ENCODE results near the gene ABCA2. TPM values are rescaled to one million over a fixed set of nuclear protein-coding genes. Genes with fewer than 3 reads are reported as not detected.

Gene ABCA2
- total RNA-seq, 1 donor from 2014 or later: 102 TPM

DNA sequence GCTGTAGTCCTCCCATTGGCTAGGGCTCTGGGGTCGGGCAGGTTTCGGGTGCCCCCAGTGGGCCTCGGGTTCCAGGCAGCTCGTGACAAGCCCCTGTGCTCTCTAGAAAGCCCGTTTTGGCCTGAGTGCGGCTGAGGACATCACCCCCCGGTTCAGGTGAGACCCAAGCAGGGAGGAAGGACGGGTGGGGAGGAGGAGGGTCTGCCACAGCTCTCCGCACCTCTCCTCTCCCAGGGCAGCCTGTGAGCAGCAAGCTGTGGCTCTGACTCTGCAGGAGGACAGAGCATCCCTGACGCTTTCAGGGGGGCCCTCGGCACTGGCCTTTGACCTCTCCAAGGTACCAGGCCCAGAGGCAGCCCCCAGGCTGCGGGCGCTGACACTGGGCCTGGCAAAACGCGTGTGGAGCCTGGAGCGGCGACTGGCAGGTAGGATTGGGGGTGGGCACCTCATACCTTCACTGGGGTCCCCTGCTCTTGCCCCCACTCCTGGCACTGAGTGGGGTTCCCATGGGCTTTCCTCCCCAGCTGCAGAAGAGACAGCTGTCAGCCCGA is 35.1 kb downstream of the ABCA2 start:
- intact Hi-C loops (cut with DNase I): loop anchor here (1.0 to 5.0 kb wide), 5 partner anchors 35 to 202 kb away; partner anchors contain the start of genes ABCA2, FBXW5, MAN1B1 and PHPT1
- Histone ChIP-seq H3K9me3 (no peaks in the 10 kb centered on the region), H3K27ac (peak overlapping the region; percentile 54 to 62), H3K36me3 (no peaks in the 10 kb centered on the region), H3K27me3 (no peaks in the 10 kb centered on the region), H3K4me3 (peak overlapping the region; percentile 79 to 85), H3K4me1 (peaks cover 21 to 29% of the 10 kb centered on the region in 2 donors)
- DNase-seq (ENCODE audit: low spot score in 2 of 2): no peak
- TF ChIP-seq CTCF (IDR thresholded peaks at IDR 0.05): no peak

GRCh38 chr9:136991993-136992818 is 35.8 kb downstream of the ABCA2 start, which contains the start of gene PAXX:
Gene PAXX, plus strand, starts transcription at chr9:136992422. Its CDS starts 22 bp downstream, at chr9:136992444.
- H3K27me3 ChIP-seq: no peaks in the 10 kb centered on the region
- intact Hi-C loops (cut with DNase I): loop anchor here (1.0 to 5.0 kb wide), 5 partner anchors 36 to 201 kb away; partner anchors contain the start of genes ABCA2, FBXW5, MAN1B1 and PHPT1
- DNase-seq (ENCODE audit: low spot score in 2 of 2): peak; percentile 57 to 93
- no peaks in the 10 kb centered on the region for H3K36me3 ChIP-seq
- H3K4me1 ChIP-seq: peaks cover 21 to 29% of the 10 kb centered on the region in 2 donors
- H3K4me3 ChIP-seq: peak within 1 kb of the TSS; percentile 79 to 85
- peak within 1 kb of the TSS; percentile 66 to 83 for H3K27ac ChIP-seq
- H3K9me3 ChIP-seq: no peaks in the 10 kb centered on the region
- no peak for TF ChIP-seq CTCF (IDR thresholded peaks at IDR 0.05)

DNA sequence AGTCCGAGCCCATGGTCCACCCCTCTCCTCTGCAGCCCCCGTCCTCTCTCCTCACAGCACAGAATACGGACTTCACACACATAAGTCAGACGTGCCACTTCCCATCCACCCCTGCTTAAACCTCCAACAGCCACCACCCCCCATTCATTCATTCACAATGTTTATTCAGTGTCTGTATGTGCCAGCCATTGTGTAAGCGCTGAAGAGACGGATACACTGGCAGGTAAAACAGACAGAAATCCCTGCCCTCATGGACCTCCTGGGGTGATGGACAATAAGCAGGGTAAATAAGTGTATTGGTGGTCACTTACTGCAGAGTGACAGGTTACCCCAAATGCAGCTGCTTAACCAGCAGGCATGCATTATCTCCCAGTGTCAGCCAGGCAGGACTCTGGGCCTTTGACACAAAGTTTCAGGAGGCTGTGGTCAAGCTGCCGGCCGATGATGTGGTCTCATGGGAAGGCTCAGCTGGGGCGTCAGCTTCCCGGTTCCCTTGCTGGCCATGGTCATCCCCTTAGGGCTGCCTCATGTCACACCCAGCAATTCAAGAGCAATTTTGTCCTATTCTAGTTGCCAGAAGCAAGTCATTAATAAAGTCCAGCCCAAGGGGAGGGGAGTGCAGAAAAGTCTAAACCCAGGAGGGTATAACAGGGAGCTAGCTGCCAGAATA is 37.7 kb downstream of the ABCA2 start:
- Histone ChIP-seq H3K4me1 (peaks cover 12 to 16% of the 10 kb centered on the region in 2 donors), H3K27me3 (no peaks in the 10 kb centered on the region), H3K27ac (no peak overlapping the region), H3K4me3 (no peak overlapping the region), H3K36me3 (no peaks in the 10 kb centered on the region), H3K9me3 (no peaks in the 10 kb centered on the region)
- intact Hi-C loops (cut with DNase I): loop anchor here (5.0 kb wide), 1 partner anchor 97 kb away; the partner anchor contains the start of gene MAN1B1
- DNase-seq (ENCODE audit: low spot score in 2 of 2): no peak
- no peak for TF ChIP-seq CTCF (IDR thresholded peaks at IDR 0.05)

DNA sequence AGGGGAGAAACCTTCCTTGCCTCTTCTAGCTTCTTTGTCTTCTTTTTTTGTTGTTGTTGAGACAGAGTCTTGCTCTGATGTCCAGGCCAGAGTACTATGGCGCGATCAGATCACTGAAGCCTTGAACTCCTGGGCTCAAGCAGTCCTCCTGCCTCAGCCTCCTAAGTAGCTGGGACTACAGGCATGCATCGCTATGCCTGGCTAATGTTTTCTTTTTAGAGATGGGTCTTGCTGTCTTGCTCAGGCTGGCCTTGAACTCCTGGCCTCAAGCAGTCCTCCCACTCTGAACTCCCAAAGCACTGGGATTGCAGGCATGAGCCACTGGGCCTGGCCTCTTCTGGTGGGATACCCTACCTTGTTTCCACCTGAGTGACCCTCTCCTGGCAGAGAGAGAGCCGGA is 39.2 kb downstream of the ABCA2 start:
- DNase-seq (ENCODE audit: low spot score in 2 of 2): no peak
- peaks cover 5% of the 10 kb centered on the region for H3K27me3 ChIP-seq
- H3K36me3 ChIP-seq: no peaks in the 10 kb centered on the region
- no peaks in the 10 kb centered on the region for H3K9me3 ChIP-seq
- TF ChIP-seq CTCF (IDR thresholded peaks at IDR 0.05): no peak
- no peak overlapping the region for H3K27ac ChIP-seq
- H3K4me1 ChIP-seq: peaks cover 8 to 12% of the 10 kb centered on the region in 2 donors
- no peak overlapping the region for H3K4me3 ChIP-seq
- intact Hi-C loops (cut with DNase I): no loop called here

DNA sequence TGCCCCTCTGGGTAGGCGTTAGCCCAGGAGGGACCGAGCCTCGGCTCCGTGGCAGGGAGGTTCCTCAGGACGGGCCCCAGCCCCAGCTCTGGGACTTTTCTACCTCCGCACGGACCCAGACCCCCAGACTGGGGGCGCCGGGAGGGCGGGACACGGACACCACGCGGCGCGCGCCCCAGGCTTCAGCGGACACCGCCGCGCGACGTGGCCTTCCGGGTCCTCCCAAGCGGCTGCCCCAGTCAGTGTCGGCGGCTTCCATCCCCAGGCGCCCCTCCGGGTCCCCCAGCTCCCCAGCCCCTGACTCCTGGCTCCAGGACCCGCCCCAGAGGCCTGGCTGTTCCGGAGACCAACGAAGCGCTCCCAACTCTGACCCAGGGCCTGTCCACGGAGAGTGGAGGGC is 42.2 kb downstream of the ABCA2 start:
- Histone ChIP-seq H3K36me3 (no peaks in the 10 kb centered on the region), H3K4me1 (no peaks in the 10 kb centered on the region), H3K27me3 (peaks cover 5% of the 10 kb centered on the region), H3K4me3 (no peak overlapping the region), H3K27ac (no peak overlapping the region), H3K9me3 (no peaks in the 10 kb centered on the region)
- intact Hi-C loops (cut with DNase I): no loop called here
- TF ChIP-seq CTCF (IDR thresholded peaks at IDR 0.05): no peak
- DNase-seq (ENCODE audit: low spot score in 2 of 2): no peak

All from ascending aorta (tissue), 2 donors.